Lung (tissue), 12 donors: Measurements from ENCODE around the gene ADAM12. TPM values are rescaled to one million over a fixed set of nuclear protein-coding genes. Genes with fewer than 3 reads are reported as not detected.
"Not testable (repeated sequence)": the region's sequence is repeated elsewhere in the genome, so short reads cannot be mapped to it uniquely, and the experiment has no call there.

Experiments used
- ATAC-seq: fragments of 200-7000 bp; cut with Tn5 transposase; one replicate; pipeline ENCODE4 v1.9.1; 2020; ENCODE audit warnings: moderate number of reproducible peaks; ENCODE audit not compliant: insufficient read depth, low FRiP score
- DNase-seq, 3 donors: peaks; one replicate each; pipeline ENCODE4 v3.0.0-alpha.2; 2013 to 2017
- H3K27ac ChIP-seq, 2 donors: one replicate each; pipeline ENCODE4 v1.5.1; 2013; ENCODE audit warnings: mild to moderate bottlenecking in 2 of 2, moderate library complexity in 2 of 2, control low read depth in 1 of 2, inconsistent platforms in 1 of 2, low read depth in 1 of 2, low read length in 1 of 2
- H3K27me3 ChIP-seq, 3 donors: one replicate each; pipeline ENCODE4 v1.5.1; 2013; ENCODE audit warnings: low read length in 2 of 3; ENCODE audit not compliant: control insufficient read depth in 3 of 3, insufficient read depth in 3 of 3
- H3K36me3 ChIP-seq, 4 donors: one replicate each; pipeline ENCODE4 v1.5.1; 2013; ENCODE audit warnings: low read length in 4 of 4, mild to moderate bottlenecking in 1 of 4, moderate library complexity in 1 of 4; ENCODE audit not compliant: control insufficient read depth in 4 of 4, insufficient read depth in 4 of 4
- H3K4me1 ChIP-seq, 5 donors: one replicate each; pipeline ENCODE4 v1.5.1; 2013; ENCODE audit warnings: low read length in 5 of 5, mild to moderate bottlenecking in 2 of 5, moderate library complexity in 1 of 5; ENCODE audit not compliant: control insufficient read depth in 5 of 5, insufficient read depth in 5 of 5
- H3K4me3 ChIP-seq: one replicate; pipeline ENCODE4 v1.5.1; 2013; ENCODE audit warnings: mild to moderate bottlenecking, control low read depth, moderate library complexity
- H3K9ac ChIP-seq, 2 donors: one replicate each; pipeline ENCODE4 v1.5.1; 2013; ENCODE audit warnings: low read length in 2 of 2, control low read depth in 1 of 2; ENCODE audit not compliant: insufficient read depth in 1 of 2
- H3K9me3 ChIP-seq, 4 donors: one replicate each; pipeline ENCODE4 v1.5.1; 2013; ENCODE audit warnings: low read length in 3 of 4, mild to moderate bottlenecking in 1 of 4, moderate library complexity in 1 of 4; ENCODE audit not compliant: control insufficient read depth in 4 of 4, insufficient read depth in 3 of 4
- WGBS, 2 donors: extraction: QIAGEN DNeasy Blood & Tissue Kit; methylation state at CpG; one replicate each; pipeline ENCODE4 v1.1.7; 2013; 5-methylcytosine and 5-hydroxymethylcytosine counted together
- polyA plus RNA-seq, 2 donors: library from polyadenylated mRNA; stranded (reverse); fragments of 200-250 nt; gene quantifications; one replicate each; pipeline ENCODE4 v1.2.1, GENCODE V29; 2013
- total RNA-seq, 2 donors: library from RNA; depleted of rRNA in 1 of 2; stranded (reverse); fragments of >200 nt in 1 of 2; gene quantifications; one replicate each; pipeline ENCODE4 v1.2.1, GENCODE V29; 2014 to 2021
- TF ChIP-seq, protein P1 (sequence below): IDR thresholded peaks from 2 replicates; pipeline ENCODE4 v1.5.1; 2012; ENCODE audit warnings: mild to moderate bottlenecking; ENCODE audit errors: control extremely low read depth, extremely low read depth
- donor health status: control.
- donor health status: control.
- donor health status: Bipolar disorder and iron deficiency.
- donor health status: healthy.
- donor health status: DM: yes; HTN: yes; CAD: no.

Gene ADAM12
- total and polyA plus RNA-seq, 4 donors, result 0.16 to 5.8 (median 0.85) TPM

DNA sequence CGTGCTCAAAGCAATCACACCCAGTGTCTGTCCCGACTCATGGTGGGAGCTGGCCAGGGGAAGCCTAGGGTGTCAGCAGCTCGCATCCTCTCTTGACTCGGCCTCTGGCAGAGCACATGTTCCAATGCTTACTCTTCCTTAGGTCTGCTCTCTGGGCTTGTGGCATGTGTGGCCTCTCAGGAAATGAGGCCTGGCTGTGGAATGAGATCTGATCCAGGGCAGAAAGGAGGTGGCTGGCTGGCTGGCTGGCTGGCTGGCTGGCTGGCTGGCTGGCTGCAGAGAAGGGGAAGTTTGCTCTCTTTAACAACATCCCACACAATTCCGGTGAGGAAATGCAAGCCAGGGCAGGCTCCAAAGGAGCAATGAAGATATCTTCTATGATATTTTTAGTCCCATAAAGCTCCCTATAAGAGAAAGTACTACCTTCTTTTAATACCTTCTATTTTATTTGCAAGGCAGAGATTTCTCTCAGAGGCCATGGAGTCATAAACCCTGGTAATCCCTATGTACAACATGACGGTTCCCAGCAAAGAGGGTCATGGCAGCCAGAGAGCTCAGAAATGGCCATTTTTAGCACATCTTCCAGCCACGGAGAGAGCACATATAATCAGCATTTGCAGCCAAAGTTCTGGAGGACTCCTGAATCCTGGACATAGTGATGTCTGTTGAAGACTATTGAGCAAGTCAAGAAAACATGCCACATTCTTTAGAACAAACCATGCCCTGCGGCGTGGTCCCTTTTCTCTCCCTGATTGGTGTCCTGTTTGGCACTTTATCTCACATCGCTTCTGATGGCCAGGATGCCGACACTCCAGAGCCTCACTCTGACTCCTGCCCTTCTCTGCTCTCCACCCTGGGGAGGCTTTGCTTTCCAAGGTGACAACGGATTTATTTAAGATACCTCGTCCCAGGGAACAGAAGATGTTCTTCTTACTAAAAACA is 338.2 kb downstream of the ADAM12 start:
- TF ChIP-seq, protein P1, sequence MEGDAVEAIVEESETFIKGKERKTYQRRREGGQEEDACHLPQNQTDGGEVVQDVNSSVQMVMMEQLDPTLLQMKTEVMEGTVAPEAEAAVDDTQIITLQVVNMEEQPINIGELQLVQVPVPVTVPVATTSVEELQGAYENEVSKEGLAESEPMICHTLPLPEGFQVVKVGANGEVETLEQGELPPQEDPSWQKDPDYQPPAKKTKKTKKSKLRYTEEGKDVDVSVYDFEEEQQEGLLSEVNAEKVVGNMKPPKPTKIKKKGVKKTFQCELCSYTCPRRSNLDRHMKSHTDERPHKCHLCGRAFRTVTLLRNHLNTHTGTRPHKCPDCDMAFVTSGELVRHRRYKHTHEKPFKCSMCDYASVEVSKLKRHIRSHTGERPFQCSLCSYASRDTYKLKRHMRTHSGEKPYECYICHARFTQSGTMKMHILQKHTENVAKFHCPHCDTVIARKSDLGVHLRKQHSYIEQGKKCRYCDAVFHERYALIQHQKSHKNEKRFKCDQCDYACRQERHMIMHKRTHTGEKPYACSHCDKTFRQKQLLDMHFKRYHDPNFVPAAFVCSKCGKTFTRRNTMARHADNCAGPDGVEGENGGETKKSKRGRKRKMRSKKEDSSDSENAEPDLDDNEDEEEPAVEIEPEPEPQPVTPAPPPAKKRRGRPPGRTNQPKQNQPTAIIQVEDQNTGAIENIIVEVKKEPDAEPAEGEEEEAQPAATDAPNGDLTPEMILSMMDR, result no peak
- H3K4me1 ChIP-seq, result peaks cover 0 to 7% (median 0%) of the 10 kb centered on the region in 5 donors
- no peaks in the 10 kb centered on the region for H3K27me3 ChIP-seq
- DNase-seq (peak in 2 of 3 donors; percentile 26 to 56), ATAC-seq (no peak)
- WGBS, 2 donors, result 49 to 51% methylated on average over 13 of the region's 13 CpGs
- H3K27ac ChIP-seq, result no peak overlapping the region
- H3K9ac ChIP-seq, result no peak overlapping the region
- no peak overlapping the region for H3K4me3 ChIP-seq
- H3K9me3 ChIP-seq, result peaks cover 0 to 2% (median 0%) of the 10 kb centered on the region in 4 donors
- H3K36me3 ChIP-seq, result no peaks in the 10 kb centered on the region

DNA sequence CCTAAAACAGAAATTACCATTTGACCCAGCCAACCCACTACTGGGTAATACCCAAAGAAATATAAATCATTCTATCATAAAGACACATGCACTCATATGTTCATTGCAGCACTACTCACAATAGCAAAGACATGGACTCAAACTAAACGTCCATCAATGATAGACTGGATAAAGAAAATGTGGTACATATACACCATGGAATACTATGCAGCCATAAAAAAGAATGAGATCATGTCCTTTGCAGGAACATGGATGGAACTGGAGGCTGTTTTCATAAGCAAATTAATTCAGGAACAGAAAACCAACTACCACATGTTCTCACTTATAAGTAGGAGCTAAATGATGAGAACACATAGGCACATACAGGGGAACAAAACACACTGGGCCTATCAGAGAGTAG is 340.5 kb downstream of the ADAM12 start:
- not testable (repeated sequence) for H3K9ac ChIP-seq, H3K4me3 ChIP-seq, H3K27ac ChIP-seq, H3K27me3 ChIP-seq, DNase-seq, H3K9me3 ChIP-seq, H3K36me3 ChIP-seq, ATAC-seq
- 95 to 97% methylated on average over 1 of the region's 1 CpG for WGBS, 2 donors
- peaks cover 0 to 10% (median 0%) of the 10 kb centered on the region in 5 donors for H3K4me1 ChIP-seq

DNA sequence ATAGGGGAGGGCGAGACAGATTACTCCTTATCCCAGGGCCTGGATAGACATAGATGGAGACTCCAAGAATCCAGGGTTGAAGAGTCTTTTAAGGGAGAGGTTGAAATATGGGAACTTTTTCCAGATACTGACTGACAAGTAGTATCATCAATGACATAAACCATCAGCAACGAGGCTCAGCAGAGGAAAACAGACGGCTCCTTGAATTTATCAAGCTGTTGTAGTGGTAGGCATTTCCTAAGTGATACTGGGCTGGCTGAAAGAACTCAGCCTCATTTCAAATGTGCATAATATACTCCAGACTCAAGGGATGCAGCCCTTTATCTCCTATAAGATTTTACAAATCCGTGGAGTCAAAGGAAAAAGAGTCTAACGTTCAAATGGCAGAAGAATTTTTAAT is 341.4 kb downstream of the ADAM12 start:
- Histone ChIP-seq H3K9me3 (no peaks in the 10 kb centered on the region), H3K4me1 (peaks cover 3 to 15% (median 7%) of the 10 kb centered on the region in 5 donors), H3K27ac (no peak overlapping the region), H3K36me3 (no peaks in the 10 kb centered on the region), H3K27me3 (no peaks in the 10 kb centered on the region), H3K9ac (no peak overlapping the region), H3K4me3 (no peak overlapping the region)
- TF ChIP-seq, protein P1, result no peak
- 76 to 85% methylated on average over 5 of the region's 5 CpGs for WGBS, 2 donors
- ATAC-seq (no peak), DNase-seq (no peak)

- ATAC-seq (no peak), DNase-seq (no peak)
- Histone ChIP-seq H3K27me3 (no peaks in the 10 kb centered on the region), H3K9me3 (no peaks in the 10 kb centered on the region), H3K9ac (no peak overlapping the region), H3K36me3 (no peaks in the 10 kb centered on the region), H3K4me1 (peaks cover 3 to 17% (median 11%) of the 10 kb centered on the region in 5 donors), H3K4me3 (no peak overlapping the region), H3K27ac (no peak overlapping the region)
- TF ChIP-seq, protein P1, result no peak
- WGBS, 2 donors, result 76 to 80% methylated on average over 3 of the region's 3 CpGs
Measured at GRCh38 chr10:126045861-126046260, 342.4 kb downstream of the ADAM12 start.
